OCI-LY7 (cell line): ENCODE measurements around the gene GFRA4. TPM values are rescaled to one million over a fixed set of nuclear protein-coding genes. Genes with fewer than 3 reads are reported as not detected.

Experiments
- BruUV-seq: library from RNA; stranded (reverse); fragments of 400-500 nt; replicated peaks from 2 replicates; lab custom pipeline; 2021; lab: Mats Ljungman, UMichigan
- CTCF ChIA-PET: fragments of 300-600 bp; sonication (Branson Sonifier 250); formaldehyde crosslinking; loops from one replicate; lab custom pipeline; 2022; ENCODE audit warnings: antibody characterized with exemption; ENCODE audit not compliant: unreplicated experiment; lab: Charles Lee
- POLR2A ChIA-PET: fragments of 300-600 bp; sonication (Branson Sonifier 250); formaldehyde crosslinking; loops from one replicate; lab custom pipeline; 2022; ENCODE audit warnings: antibody characterized with exemption; lab: Charles Lee
- DNase-seq: peaks from one replicate; pipeline ENCODE4 v3.0.0-alpha.2; 2015; ENCODE audit warnings: low spot score
- H2AFZ ChIP-seq: fragments of 200-600 bp; sonication (generic), shearing (Covaris generic); 2 replicates; pipeline ENCODE4 v1.6.1; 2014; ENCODE audit warnings: mild to moderate bottlenecking, antibody characterized with exemption, low read length, moderate library complexity
- H3K27ac ChIP-seq: fragments of 200-600 bp; sonication (generic); 2 replicates; pipeline ENCODE4 v1.5.1; 2014; ENCODE audit warnings: mixed run types, low read depth, mild to moderate bottlenecking, moderate library complexity, low read length, inconsistent platforms; ENCODE audit not compliant: poor library complexity, severe bottlenecking
- H3K36me3 ChIP-seq: fragments of 200-600 bp; sonication (generic); 2 replicates; pipeline ENCODE4 v1.6.1; 2014; ENCODE audit warnings: mild to moderate bottlenecking, antibody characterized with exemption, low read length, moderate library complexity, mixed read lengths; ENCODE audit not compliant: insufficient read depth
- H3K4me1 ChIP-seq: fragments of 200-600 bp; sonication (generic); 2 replicates; pipeline ENCODE4 v1.5.1; 2014; ENCODE audit warnings: mild to moderate bottlenecking, low read length; ENCODE audit not compliant: insufficient read depth, poor library complexity, severe bottlenecking
- H3K4me2 ChIP-seq: fragments of 200-600 bp; sonication (generic); 2 replicates; pipeline ENCODE4 v1.6.1; 2014; ENCODE audit warnings: mild to moderate bottlenecking, low read length
- H3K4me3 ChIP-seq: fragments of 200-600 bp; sonication (generic); 2 replicates; pipeline ENCODE4 v1.5.1; 2014; ENCODE audit warnings: mild to moderate bottlenecking, low read depth, low read length; ENCODE audit not compliant: poor library complexity, severe bottlenecking
- H3K79me2 ChIP-seq: fragments of 200-600 bp; sonication (generic); 2 replicates; pipeline ENCODE4 v1.6.1; 2016; ENCODE audit warnings: low read depth, mild to moderate bottlenecking, low read length, moderate library complexity, mixed read lengths; ENCODE audit not compliant: insufficient read depth
- H3K9me2 ChIP-seq: fragments of 200-600 bp; sonication (generic); 2 replicates; pipeline ENCODE4 v1.6.1; 2016; ENCODE audit warnings: mild to moderate bottlenecking, low read length, mixed read lengths; ENCODE audit not compliant: insufficient read depth
- H3K9me3 ChIP-seq: fragments of 200-600 bp; sonication (generic); 2 replicates; pipeline ENCODE4 v1.6.1; 2014; ENCODE audit warnings: mild to moderate bottlenecking, mixed run types, low read length, mixed read lengths
- H4K20me1 ChIP-seq: fragments of 200-600 bp; sonication (generic); 2 replicates; pipeline ENCODE4 v1.6.1; 2014; ENCODE audit warnings: mild to moderate bottlenecking, antibody characterized with exemption, low read length, moderate library complexity, mixed read lengths; ENCODE audit not compliant: insufficient read depth
- CTCF ChIP-seq: fragments of 200-600 bp; sonication (generic); conservative IDR thresholded peaks from 2 replicates; pipeline ENCODE4 v1.5.1; 2014; ENCODE audit warnings: mild to moderate bottlenecking, antibody characterized with exemption, low read length, moderate library complexity, mixed read lengths
- EZH2phosphoT487 ChIP-seq: fragments of 200-600 bp; sonication (generic); IDR thresholded peaks from 2 replicates; pipeline ENCODE4 v1.6.1; 2018; ENCODE audit warnings: low read depth, borderline replicate concordance, mild to moderate bottlenecking, mixed run types, antibody characterized with exemption, low read length, moderate library complexity, mixed read lengths
- intact Hi-C: fragments of 100-400 bp; cut with micrococcal nuclease; formaldehyde crosslinking; loops from one replicate; pipeline ENCODE4 v1.10.0; 2022; ENCODE audit not compliant: unreplicated experiment
- total RNA-seq, 2 experiments: library from RNA; depleted of rRNA in 1 of 2; stranded (reverse); fragments of >200 nt in 1 of 2; shearing (Covaris generic) in 1 of 2; gene quantifications; 2 replicates each; pipeline ENCODE4 v1.2.3, GENCODE V29; 2014 to 2022

Gene GFRA4
- total RNA-seq, 2 experiments from 2014 or later, result not detected

- no peak overlapping the region for H3K27ac ChIP-seq
- intact Hi-C loops, result loop anchor here (5.0 kb wide), 1 partner anchor 179 kb away; no protein-coding TSS in a partner anchor
- H3K9me2 ChIP-seq, result no peaks in the 10 kb centered on the region
- ChIA-PET POLR2A (interaction anchor here (0.6 kb wide), 1 partner anchor 111 kb away, joined by 3 read pairs; no protein-coding TSS in a partner anchor), CTCF (no interaction called here)
- H2AFZ ChIP-seq, result no peak overlapping the region
- no peaks in the 10 kb centered on the region for H3K9me3 ChIP-seq
- BruUV-seq, result no TSS peak
- H4K20me1 ChIP-seq, result no peaks in the 10 kb centered on the region
- no peak overlapping the region for H3K4me3 ChIP-seq
- no peaks in the 10 kb centered on the region for H3K36me3 ChIP-seq
- no peaks in the 10 kb centered on the region for H3K79me2 ChIP-seq
- TF ChIP-seq EZH2phosphoT487 (no peak), CTCF (no peak)
- H3K4me2 ChIP-seq, result no peak overlapping the region
- H3K4me1 ChIP-seq, result no peaks in the 10 kb centered on the region
- DNase-seq, result no peak
These were observed 15.0 kb upstream of the GFRA4 start for GRCh38 chr20:3678198-3678597.

GRCh38 chr20:3677733-3678132, 14.5 kb upstream of the GFRA4 start:
- ChIA-PET POLR2A (interaction anchor here (0.6 kb wide), 1 partner anchor 269 kb away, joined by 3 read pairs; no protein-coding TSS in a partner anchor), CTCF (no interaction called here)
- Histone ChIP-seq H3K4me1 (no peaks in the 10 kb centered on the region), H3K27ac (no peak overlapping the region), H3K4me3 (no peak overlapping the region), H3K36me3 (no peaks in the 10 kb centered on the region), H3K4me2 (no peak overlapping the region), H3K9me2 (no peaks in the 10 kb centered on the region), H2AFZ (no peak overlapping the region), H4K20me1 (no peaks in the 10 kb centered on the region), H3K9me3 (no peaks in the 10 kb centered on the region), H3K79me2 (no peaks in the 10 kb centered on the region)
- intact Hi-C loops, result loop anchor here (5.0 kb wide), 1 partner anchor 180 kb away; no protein-coding TSS in a partner anchor
- no TSS peak for BruUV-seq
- no peak for DNase-seq
- no peak for TF ChIP-seq EZH2phosphoT487
- TF ChIP-seq CTCF, result no peak
